ENCODE results near the gene ARHGAP24.

- TF ChIP-seq CTCF (IDR thresholded peaks at IDR 0.05) (no peak), POLR2A (IDR thresholded peaks at IDR 0.05) (no peak), POLR2AphosphoS5 (IDR thresholded peaks at IDR 0.05) (no peak), EP300 (IDR thresholded peaks at IDR 0.05) (no peak)
Observed at GRCh38 chr4:85909851-85910250, 434.9 kb downstream of the ARHGAP24 start.
